Right cardiac atrium (tissue), 5 donors: ENCODE results near the gene TTBK2. TPM values are rescaled to one million over a fixed set of nuclear protein-coding genes. Genes with fewer than 3 reads are reported as not detected.

ENCODE experiments used
- ATAC-seq, 2 donors: fragments of 200-7000 bp; cut with Tn5 transposase; one replicate each; pipeline versions ENCODE4 v1.8.0 to v1.9.1; 2020; ENCODE audit warnings: moderate library complexity in 2 of 2, mild to moderate bottlenecking in 1 of 2
- DNase-seq, 3 donors: peaks; one replicate each; pipeline ENCODE4 v3.0.0-alpha.2; 2020
- H3K27ac ChIP-seq: one replicate; pipeline ENCODE4 v1.5.1; 2013; ENCODE audit warnings: mild to moderate bottlenecking, low read length, control low read depth, moderate library complexity
- H3K27me3 ChIP-seq: one replicate; pipeline ENCODE4 v1.6.1; 2013; ENCODE audit not compliant: control insufficient read depth, insufficient read depth
- H3K4me1 ChIP-seq: one replicate; pipeline ENCODE4 v1.6.1; 2013; ENCODE audit warnings: low read length; ENCODE audit not compliant: control insufficient read depth, insufficient read depth
- H3K4me3 ChIP-seq: one replicate; pipeline ENCODE4 v1.5.1; 2013; ENCODE audit warnings: low read length, control low read depth
- H3K9me3 ChIP-seq: one replicate; pipeline ENCODE4 v1.6.1; 2013; ENCODE audit warnings: low read length; ENCODE audit not compliant: control insufficient read depth
- WGBS: extraction: QIAGEN DNeasy Blood & Tissue Kit; methylation state at CpG from one replicate; pipeline ENCODE4 v1.1.7; 2013; 5-methylcytosine and 5-hydroxymethylcytosine counted together
- intact Hi-C, 4 donors: fragments of 100-400 bp; cut with DNase I; formaldehyde crosslinking; loops; one replicate each; pipeline versions ENCODE4 v1.11.0 to v1.14.0; 2022 to 2023
- polyA plus RNA-seq: library from polyadenylated mRNA; stranded (reverse); fragments of 200-250 nt; gene quantifications from one replicate; pipeline ENCODE4 v1.2.3, GENCODE V29; 2013
- total RNA-seq, 4 donors: library from RNA; stranded (reverse); fragmentation: NEBNext Ultra II Directional; extraction: Animal tissue kit (Norgen Biotek cat#: 25700); gene quantifications; one replicate each; pipeline ENCODE4 v1.2.1, GENCODE V29; 2021
- donor health status: healthy with polysubstance abuse.
- donor health status: DM: no; HTN: yes; CAD: no.
- donor health status: DM: no; HTN: no; CAD: no.
- donor health status: DM: no; HTN: yes; CAD: no; lungs with severe emphysema.
- donor health status: DM: yes; HTN: yes; CAD: no.

The TTBK2 gene
- total and polyA plus RNA-seq, 5 donors = 7.9 to 38.6 (median 29.1) TPM

DNA sequence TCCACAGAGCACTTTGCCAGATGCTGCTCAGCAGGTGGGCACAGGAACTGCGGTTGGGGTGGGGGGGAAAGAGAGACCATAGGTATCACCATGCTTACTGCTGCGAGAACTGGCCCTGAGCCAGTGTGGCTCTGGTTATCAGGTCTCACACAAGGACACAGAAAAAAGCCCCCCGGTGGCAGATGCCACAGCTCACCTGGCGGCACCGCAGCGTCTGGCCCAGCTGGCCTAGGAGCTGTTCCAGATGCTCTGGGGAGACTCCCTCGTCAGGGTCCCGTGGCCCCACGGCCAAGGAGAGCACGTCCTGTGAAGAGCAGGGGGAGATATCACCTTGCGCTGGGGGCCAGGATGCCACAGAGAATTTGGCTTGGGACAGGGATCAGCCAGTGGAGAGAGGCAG lies 194.5 kb downstream of the TTBK2 start:
- DNase-seq (no peak), ATAC-seq (no peak)
- 77% methylated on average over 11 of the region's 11 CpGs for WGBS
- Histone ChIP-seq H3K4me3 (no peak overlapping the region), H3K27me3 (no peaks in the 10 kb centered on the region), H3K4me1 (no peaks in the 10 kb centered on the region), H3K27ac (no peak overlapping the region), H3K9me3 (no peaks in the 10 kb centered on the region)
- intact Hi-C loops = no loop called here

DNA sequence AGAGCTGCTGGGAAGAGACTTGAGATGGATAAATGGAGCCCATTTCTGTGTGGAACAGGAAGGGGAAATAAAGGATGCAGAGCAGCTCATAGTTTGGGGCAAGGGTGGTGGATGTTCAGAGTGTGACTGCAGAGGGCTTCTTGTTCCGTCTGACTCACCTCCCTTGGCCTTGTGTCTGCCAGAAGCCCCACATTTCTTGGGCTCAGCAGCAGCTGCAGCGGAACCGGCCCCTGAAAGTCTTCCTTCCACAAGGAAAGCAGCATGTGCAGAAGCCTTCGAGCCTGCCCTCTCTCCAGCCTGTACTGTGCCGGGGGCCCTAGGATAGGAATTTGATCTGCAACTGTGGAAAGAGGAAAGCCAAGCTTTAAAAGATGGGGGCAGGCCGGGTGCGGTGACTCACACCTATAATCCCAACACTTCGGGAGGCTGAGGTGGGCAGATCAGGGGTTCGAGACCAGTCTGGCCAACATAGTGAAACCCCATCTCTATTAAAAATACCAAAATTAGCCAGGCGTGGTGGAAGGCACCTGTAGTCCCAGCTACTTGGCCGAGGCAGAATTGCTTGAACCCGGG lies 195.2 kb downstream of the TTBK2 start:
- Histone ChIP-seq H3K9me3 (no peaks in the 10 kb centered on the region), H3K27ac (no peak overlapping the region), H3K4me3 (no peak overlapping the region), H3K4me1 (no peaks in the 10 kb centered on the region), H3K27me3 (no peaks in the 10 kb centered on the region)
- WGBS = 88% methylated on average over 12 of the region's 12 CpGs
- intact Hi-C loops = no loop called here
- ATAC-seq (no peak), DNase-seq (no peak)

DNA sequence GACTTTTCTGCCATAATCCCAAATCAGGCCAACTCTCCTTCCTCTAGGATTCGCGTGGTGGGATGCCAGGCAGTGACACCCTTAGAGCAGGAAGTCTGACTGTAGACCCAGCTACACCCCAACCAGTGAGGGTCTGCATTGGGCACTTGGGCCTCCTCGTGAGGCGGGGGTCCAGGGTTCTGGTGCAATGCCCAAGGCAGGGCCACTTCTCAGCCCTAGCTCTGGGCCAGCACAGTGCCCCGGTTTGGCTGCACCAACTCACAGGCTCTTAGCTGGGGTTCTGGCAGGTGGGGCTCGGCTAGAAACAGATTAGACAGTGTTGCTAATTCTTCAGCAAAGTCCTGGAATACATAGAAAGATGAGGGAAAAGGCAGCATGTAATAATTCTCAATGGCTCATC lies 196.3 kb downstream of the TTBK2 start:
- no peaks in the 10 kb centered on the region for H3K27me3 ChIP-seq
- H3K4me3 ChIP-seq = no peak overlapping the region
- intact Hi-C loops = no loop called here
- ATAC-seq = no peak
- no peaks in the 10 kb centered on the region for H3K4me1 ChIP-seq
- DNase-seq = no peak
- no peak overlapping the region for H3K27ac ChIP-seq
- 84% methylated on average over 6 of the region's 6 CpGs for WGBS
- H3K9me3 ChIP-seq = no peaks in the 10 kb centered on the region

DNA sequence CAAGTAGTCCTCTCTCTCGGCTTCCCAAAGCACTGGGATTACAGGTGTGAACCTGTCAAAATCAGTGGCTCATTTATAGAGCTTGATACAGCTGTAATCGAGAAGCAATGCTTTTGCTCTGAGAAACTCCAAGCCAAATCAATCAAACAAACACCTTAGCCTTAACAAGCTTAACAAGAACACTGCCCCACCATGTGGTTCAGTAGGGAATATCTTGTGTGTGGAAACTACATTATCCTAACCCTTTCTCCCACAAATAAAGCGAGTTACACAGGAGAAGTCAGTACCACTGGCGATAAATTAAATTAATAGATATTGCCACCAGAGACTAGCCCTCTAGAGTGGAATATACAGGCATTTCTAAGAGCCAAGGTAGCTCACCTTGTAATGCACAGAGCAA lies 197.5 kb downstream of the TTBK2 start:
- ATAC-seq (no peak), DNase-seq (no peak)
- intact Hi-C loops = no loop called here
- Histone ChIP-seq H3K27ac (no peak overlapping the region), H3K4me1 (no peaks in the 10 kb centered on the region), H3K9me3 (no peaks in the 10 kb centered on the region), H3K4me3 (no peak overlapping the region), H3K27me3 (no peaks in the 10 kb centered on the region)
- 88% methylated on average over 4 of the region's 4 CpGs for WGBS

DNA sequence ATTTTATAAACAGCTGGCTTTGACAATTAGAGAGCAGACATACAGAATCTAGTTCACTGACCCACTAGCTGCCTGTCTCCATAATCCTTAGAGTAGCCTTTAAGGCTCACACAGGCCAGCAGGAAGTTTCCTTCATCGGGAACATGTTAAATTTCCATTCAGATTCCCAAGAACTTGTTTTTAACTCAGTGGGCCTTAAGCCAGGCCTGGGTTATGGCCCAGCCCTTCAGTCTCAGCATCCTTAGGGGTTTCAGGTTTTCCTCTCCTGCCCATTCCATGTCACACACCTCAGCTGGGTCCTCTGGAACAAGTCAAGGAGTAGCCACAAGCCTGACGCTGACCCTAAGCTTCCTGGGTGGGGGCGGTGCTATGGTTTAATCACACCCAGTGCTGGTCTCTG lies 198.7 kb downstream of the TTBK2 start:
- WGBS = 54% methylated on average over 3 of the region's 3 CpGs
- intact Hi-C loops = no loop called here
- no peaks in the 10 kb centered on the region for H3K4me1 ChIP-seq
- H3K27me3 ChIP-seq = no peaks in the 10 kb centered on the region
- no peak overlapping the region for H3K4me3 ChIP-seq
- ATAC-seq (peak; percentile 3 to 46), DNase-seq (no peak)
- no peaks in the 10 kb centered on the region for H3K9me3 ChIP-seq
- H3K27ac ChIP-seq = no peak overlapping the region

DNA sequence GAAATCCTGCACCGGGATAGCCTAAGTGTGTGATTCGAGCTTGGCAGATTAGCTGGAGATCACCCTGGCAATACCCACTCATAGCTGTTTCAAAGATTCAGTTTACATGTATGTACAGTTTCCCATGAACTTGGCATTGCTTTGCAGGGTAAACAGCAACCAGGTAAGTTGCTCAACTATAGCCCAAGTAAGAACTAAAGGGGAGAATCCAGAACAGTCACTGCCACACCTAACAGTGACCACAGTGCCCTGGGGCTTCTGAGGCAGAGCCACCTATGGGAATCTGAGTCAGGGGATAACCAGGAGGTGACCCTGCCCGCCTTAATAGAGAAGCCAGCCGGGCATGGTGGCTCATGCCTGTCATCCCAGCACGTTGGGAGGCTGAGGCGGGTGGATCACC lies 199.6 kb downstream of the TTBK2 start:
- intact Hi-C loops = no loop called here
- ATAC-seq = no peak
- Histone ChIP-seq H3K4me3 (no peak overlapping the region), H3K27me3 (no peaks in the 10 kb centered on the region), H3K9me3 (no peaks in the 10 kb centered on the region), H3K4me1 (no peaks in the 10 kb centered on the region), H3K27ac (no peak overlapping the region)
- no peak for DNase-seq
- WGBS = 80% methylated on average over 6 of the region's 6 CpGs

DNA sequence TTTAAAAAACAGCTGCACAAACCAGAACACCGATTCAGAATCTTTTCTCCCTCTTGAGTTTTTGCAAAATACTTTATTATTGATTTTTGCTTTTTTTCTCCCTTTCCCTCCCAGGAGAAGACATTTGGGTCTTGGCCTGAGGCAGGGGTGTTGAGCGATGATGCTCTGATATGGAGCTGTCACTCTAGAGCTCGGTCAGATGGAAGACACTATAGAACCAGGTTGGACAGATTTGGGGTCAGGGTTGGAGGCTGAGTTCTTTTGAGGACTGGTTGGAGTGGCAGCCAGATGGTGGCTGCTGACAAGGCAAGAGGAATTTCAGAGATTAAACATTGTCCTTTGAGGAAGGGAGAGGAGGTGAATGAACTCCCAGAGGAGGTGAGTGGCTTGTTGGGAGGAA lies 200.5 kb downstream of the TTBK2 start:
- Histone ChIP-seq H3K27ac (no peak overlapping the region), H3K27me3 (no peaks in the 10 kb centered on the region)
- intact Hi-C loops = no loop called here

DNA sequence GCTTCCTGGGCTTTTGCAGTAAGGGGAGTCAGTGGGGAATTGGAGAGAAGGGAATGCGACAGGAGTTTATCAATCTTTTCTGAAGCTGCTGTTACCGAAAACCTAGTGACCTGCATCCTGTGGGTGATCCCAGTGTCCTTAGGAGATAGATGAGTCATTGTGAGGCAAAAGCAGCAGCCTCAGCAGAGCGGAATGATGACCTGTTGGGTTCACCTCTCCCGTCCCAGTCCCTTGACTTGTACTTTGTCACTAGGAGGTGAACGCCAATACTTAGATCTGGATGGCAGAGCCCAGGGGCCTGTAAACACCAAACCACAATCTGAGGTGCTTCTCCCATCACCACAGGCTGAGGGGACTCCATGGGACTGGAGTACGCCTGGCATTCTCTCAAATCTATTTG lies 201.5 kb downstream of the TTBK2 start:
- H3K9me3 ChIP-seq = no peaks in the 10 kb centered on the region
- ATAC-seq (no peak), DNase-seq (no peak)
- H3K27me3 ChIP-seq = no peaks in the 10 kb centered on the region
- H3K27ac ChIP-seq = no peak overlapping the region
- no peaks in the 10 kb centered on the region for H3K4me1 ChIP-seq
- intact Hi-C loops = no loop called here
- 88% methylated on average over 6 of the region's 6 CpGs for WGBS
- no peak overlapping the region for H3K4me3 ChIP-seq

More for the DNA sequence above, 200.5 kb downstream of the TTBK2 start:
- H3K4me3 ChIP-seq = no peak overlapping the region
- H3K4me1 ChIP-seq = no peaks in the 10 kb centered on the region
- 86% methylated on average over 3 of the region's 3 CpGs for WGBS
- DNase-seq = no peak
- H3K9me3 ChIP-seq = no peaks in the 10 kb centered on the region
- no peak for ATAC-seq

DNA sequence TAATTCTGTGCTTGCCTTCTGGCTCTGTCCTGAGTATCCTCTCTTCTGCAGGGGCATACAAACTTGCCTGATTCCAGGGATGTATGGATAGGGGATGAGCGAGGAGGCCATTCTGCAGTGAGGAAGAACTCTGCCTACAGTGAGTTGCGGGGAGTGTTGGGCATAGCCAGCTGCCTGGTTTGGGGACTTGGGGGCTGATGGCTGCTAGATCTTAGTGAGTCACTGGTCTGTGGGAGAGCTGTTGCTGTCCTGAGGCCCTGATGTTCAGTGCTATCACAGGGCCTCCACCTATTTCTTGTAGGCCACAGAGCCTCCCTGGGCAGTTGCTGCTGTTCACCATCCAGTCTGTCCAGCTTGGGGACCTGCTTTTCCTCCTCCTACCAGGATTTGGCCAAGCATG lies 204.0 kb downstream of the TTBK2 start:
- no peak overlapping the region for H3K4me3 ChIP-seq
- no peak for ATAC-seq
- no peak for DNase-seq
- no peaks in the 10 kb centered on the region for H3K9me3 ChIP-seq
- intact Hi-C loops = no loop called here
- no peak overlapping the region for H3K27ac ChIP-seq
- no peaks in the 10 kb centered on the region for H3K4me1 ChIP-seq
- WGBS = 98% methylated on average over 2 of the region's 2 CpGs
- H3K27me3 ChIP-seq = no peaks in the 10 kb centered on the region

DNA sequence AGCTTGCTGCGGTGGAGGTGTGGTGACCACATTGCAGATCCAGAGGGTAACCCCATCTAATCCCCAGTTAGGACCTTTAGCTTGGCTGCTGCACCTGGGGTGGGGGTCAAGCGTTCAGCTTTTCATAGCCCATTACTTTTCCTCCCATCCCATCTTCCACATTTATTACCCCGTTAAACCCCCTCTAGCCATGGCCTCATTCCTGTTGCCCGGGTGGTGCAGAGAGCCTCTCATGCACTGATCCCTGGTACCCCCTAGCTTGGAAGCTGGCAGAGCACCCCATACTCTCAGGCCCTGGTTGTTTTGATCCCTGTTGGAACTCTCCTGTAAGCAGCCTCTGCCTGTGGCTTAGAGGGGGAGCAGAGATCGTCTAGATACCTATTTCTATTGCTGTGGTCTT lies 204.5 kb downstream of the TTBK2 start:
- Histone ChIP-seq H3K9me3 (no peaks in the 10 kb centered on the region), H3K27me3 (no peaks in the 10 kb centered on the region), H3K4me3 (no peak overlapping the region), H3K4me1 (no peaks in the 10 kb centered on the region), H3K27ac (no peak overlapping the region)
- WGBS = 93% methylated on average over 5 of the region's 5 CpGs
- ATAC-seq (no peak), DNase-seq (no peak)
- intact Hi-C loops = no loop called here

DNA sequence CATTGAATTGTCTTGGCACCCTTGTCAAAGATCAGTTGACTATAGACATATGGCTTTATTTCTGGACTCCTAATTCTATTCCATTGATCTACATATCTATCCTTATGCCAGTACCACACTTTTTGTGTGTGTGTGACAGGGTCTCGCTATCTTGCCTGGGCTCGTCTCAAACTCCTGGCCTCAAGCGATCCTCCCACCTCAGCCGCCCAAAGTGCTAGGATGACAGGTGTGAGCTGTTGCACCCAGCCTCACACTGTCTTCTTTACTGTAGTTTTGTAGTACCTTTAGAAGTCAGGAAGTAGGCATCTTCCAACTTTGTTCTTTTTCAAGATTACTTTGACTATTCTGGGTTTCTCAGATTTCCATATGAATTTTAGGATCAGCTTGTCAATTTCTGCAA lies 208.0 kb downstream of the TTBK2 start:
- Histone ChIP-seq H3K27ac (no peak overlapping the region), H3K27me3 (no peaks in the 10 kb centered on the region), H3K4me3 (no peak overlapping the region), H3K4me1 (no peaks in the 10 kb centered on the region), H3K9me3 (no peaks in the 10 kb centered on the region)
- intact Hi-C loops = no loop called here
- 93% methylated on average over 4 of the region's 4 CpGs for WGBS
- no peak for DNase-seq
- ATAC-seq = no peak

DNA sequence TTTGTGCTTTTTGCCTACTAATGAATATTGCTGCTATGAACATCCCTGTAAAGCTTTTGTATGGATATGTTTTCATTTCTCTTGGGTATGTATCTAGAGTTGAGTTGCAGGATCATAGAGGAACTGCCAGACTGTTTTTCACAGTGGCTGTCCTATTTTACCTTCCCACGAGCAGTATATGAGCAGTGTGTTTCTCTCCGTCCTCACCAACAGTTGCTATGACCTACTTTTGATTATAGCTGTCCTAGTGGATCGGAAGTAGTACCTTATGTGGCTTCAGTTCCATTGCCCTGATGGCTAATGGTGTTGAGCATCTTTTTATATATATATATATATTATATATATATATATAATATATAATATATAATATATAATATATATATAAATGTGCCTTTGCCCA lies 208.8 kb downstream of the TTBK2 start:
- H3K27ac ChIP-seq = no peak overlapping the region
- DNase-seq = no peak
- H3K4me1 ChIP-seq = no peaks in the 10 kb centered on the region
- WGBS = 83% methylated on average over 3 of the region's 3 CpGs
- no peak overlapping the region for H3K4me3 ChIP-seq
- no peaks in the 10 kb centered on the region for H3K9me3 ChIP-seq
- no peaks in the 10 kb centered on the region for H3K27me3 ChIP-seq
- intact Hi-C loops = no loop called here
- ATAC-seq = no peak
